WTC11 (cell line): Measurements from ENCODE around the gene ANTXR2.

Source experiments
- ETV6 ChIP-seq: sonication (generic); formaldehyde crosslinking; IDR thresholded peaks from 2 replicates; pipeline ENCODE4 v1.8.1; 2022; ENCODE audit warnings: mild to moderate bottlenecking, missing genetic modification reagents
- FOXJ3 ChIP-seq: sonication (generic); formaldehyde crosslinking; IDR thresholded peaks from 2 replicates; pipeline ENCODE4 v1.9.0; 2021; ENCODE audit warnings: missing genetic modification reagents, mild to moderate bottlenecking, borderline replicate concordance
- FOXP1 ChIP-seq: sonication (generic); formaldehyde crosslinking; IDR thresholded peaks from 2 replicates; pipeline ENCODE4 v1.8.0; 2022; ENCODE audit warnings: missing genetic modification reagents, mild to moderate bottlenecking, moderate library complexity, borderline replicate concordance
- GABPB1 ChIP-seq: sonication (generic); formaldehyde crosslinking; IDR thresholded peaks from 2 replicates; pipeline ENCODE4 v1.8.1; 2023; ENCODE audit warnings: mild to moderate bottlenecking, missing genetic modification reagents
- JUN ChIP-seq: sonication (generic); formaldehyde crosslinking; IDR thresholded peaks from 2 replicates; pipeline ENCODE4 v1.8.0; 2023; ENCODE audit warnings: mild to moderate bottlenecking, missing genetic modification reagents
- MYBL2 ChIP-seq: sonication (generic); formaldehyde crosslinking; IDR thresholded peaks from 2 replicates; pipeline ENCODE4 v1.8.1; 2023; ENCODE audit warnings: mild to moderate bottlenecking, moderate library complexity, missing genetic modification reagents
- SMAD4 ChIP-seq: sonication (generic); formaldehyde crosslinking; IDR thresholded peaks from 2 replicates; pipeline ENCODE4 v1.8.0; 2022; ENCODE audit warnings: mild to moderate bottlenecking, missing genetic modification reagents
- SOX15 ChIP-seq: fragments of 250-450 bp; sonication (Bioruptor Pico); IDR thresholded peaks from 2 replicates; pipeline ENCODE4 v1.9.0; 2021; ENCODE audit warnings: mild to moderate bottlenecking
- TF ChIP-seq, protein P1 (sequence below): fragments of 200-600 bp; IDR thresholded peaks from 2 replicates; pipeline ENCODE4 v1.8.0; 2022; ENCODE audit warnings: antibody characterized with exemption
- TF ChIP-seq, protein P2 (sequence below): sonication (generic); formaldehyde crosslinking; IDR thresholded peaks from 2 replicates; pipeline ENCODE4 v1.8.1; 2023; ENCODE audit warnings: mild to moderate bottlenecking, moderate library complexity, missing genetic modification reagents

DNA sequence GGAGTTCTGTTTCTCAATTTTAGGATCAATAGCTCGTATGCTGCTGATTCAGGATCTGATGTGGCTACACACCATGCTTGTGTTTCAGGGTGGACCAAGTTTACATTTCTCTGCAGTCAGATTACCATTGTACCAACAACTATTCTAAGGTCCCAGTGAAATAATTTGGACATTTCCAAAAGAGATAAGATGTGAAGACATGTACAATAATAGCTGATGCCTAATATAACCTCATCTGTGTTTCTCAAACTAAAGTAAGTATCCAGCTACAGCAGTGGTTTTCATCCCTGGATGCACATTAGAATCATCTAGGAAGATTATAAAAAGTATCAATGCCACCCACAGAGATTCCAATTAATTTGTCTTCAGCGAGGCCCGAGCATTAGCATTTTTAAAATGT is 209.7 kb downstream of the ANTXR2 start:
- TF ChIP-seq, protein P1, sequence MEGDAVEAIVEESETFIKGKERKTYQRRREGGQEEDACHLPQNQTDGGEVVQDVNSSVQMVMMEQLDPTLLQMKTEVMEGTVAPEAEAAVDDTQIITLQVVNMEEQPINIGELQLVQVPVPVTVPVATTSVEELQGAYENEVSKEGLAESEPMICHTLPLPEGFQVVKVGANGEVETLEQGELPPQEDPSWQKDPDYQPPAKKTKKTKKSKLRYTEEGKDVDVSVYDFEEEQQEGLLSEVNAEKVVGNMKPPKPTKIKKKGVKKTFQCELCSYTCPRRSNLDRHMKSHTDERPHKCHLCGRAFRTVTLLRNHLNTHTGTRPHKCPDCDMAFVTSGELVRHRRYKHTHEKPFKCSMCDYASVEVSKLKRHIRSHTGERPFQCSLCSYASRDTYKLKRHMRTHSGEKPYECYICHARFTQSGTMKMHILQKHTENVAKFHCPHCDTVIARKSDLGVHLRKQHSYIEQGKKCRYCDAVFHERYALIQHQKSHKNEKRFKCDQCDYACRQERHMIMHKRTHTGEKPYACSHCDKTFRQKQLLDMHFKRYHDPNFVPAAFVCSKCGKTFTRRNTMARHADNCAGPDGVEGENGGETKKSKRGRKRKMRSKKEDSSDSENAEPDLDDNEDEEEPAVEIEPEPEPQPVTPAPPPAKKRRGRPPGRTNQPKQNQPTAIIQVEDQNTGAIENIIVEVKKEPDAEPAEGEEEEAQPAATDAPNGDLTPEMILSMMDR = no peak
- TF ChIP-seq SOX15 (CRISPR knock-in tag) (no peak), FOXJ3 (CRISPR knock-in tag) (no peak), SMAD4 (CRISPR knock-in tag) (no peak), FOXP1 (CRISPR knock-in tag) (no peak), GABPB1 (CRISPR knock-in tag) (no peak), ETV6 (CRISPR knock-in tag) (no peak), MYBL2 (CRISPR knock-in tag) (no peak), JUN (CRISPR knock-in tag) (no peak)
- TF ChIP-seq, protein P2, sequence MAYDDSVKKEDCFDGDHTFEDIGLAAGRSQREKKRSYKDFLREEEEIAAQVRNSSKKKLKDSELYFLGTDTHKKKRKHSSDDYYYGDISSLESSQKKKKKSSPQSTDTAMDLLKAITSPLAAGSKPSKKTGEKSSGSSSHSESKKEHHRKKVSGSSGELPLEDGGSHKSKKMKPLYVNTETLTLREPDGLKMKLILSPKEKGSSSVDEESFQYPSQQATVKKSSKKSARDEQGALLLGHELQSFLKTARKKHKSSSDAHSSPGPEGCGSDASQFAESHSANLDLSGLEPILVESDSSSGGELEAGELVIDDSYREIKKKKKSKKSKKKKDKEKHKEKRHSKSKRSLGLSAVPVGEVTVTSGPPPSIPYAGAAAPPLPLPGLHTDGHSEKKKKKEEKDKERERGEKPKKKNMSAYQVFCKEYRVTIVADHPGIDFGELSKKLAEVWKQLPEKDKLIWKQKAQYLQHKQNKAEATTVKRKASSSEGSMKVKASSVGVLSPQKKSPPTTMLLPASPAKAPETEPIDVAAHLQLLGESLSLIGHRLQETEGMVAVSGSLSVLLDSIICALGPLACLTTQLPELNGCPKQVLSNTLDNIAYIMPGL (CRISPR knock-in tag) = no peak
